ENCODE data around the gene SAFB.

Gene SAFB

DNA sequence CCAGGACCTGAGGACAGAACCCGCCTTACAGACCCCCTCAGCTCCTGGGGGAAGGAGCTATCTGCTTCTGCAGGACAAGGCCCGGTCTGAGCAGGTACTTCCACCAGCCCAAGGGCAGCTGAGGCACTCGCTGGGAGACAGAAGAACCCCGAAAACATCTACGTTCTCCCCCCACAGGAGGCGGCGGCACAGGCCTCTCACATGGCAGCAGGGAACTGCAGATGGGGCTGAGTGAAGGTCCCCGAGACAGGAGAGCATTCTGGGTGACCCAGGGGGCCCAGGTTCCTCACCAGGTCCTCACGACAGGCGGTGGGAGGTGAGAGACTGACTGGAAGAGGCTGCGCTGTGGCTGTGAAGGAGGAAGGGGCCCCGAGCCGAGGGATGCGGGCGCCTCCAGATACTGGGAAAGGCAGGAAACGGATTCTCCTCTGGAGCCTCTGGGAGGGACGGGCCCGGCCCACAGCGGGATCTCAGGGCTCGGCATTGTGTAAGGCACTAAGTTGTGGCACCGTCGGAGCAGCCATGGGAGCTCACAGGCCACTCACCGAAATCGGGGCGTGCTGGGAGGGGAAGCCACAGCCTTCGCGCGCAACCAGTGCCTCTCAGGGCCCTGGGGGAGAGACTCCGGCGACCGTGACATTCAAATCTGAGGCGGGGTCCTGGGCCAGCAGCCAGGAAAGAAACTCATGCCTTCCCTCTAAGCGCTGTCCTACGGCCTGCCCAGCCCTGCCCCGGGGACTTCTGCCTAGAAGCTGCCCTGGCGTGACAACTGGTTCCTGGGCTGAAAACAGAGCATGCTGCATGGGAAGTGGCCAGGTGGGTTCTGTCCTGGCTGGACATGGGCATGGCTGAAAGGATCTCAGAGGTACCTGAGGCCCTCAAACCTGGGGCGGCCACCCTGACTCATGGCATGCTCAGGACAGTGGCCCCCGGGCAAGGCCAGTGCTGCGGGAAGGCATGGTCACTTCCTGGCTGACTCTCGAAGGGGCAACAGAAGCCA lies 81.2 kb downstream of the SAFB start:
- DNase-seq: no peak

DNA sequence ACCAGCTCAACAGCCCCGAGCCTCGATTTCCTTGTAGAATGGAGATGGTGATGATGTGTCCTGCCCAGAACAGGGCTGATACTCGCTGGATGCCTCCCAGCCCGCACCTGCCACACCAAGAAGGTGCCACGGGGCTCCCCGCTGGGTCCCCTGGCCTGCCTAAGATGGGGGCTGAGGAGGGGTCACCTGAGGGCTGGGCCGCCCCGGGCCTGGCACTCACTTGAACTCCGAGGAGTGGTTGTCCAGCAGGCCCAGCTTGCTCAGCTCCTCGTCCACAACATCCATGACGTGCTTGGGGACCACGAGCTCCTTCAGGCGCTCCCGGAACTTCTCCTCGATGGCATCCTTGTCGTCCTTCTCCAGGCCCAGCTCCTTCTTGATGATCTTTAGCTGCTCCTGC lies 82.7 kb downstream of the SAFB start:
- no peak for DNase-seq

- DNase-seq: no peak
Observed at GRCh38 chr19:5706876-5707573, 84.1 kb downstream of the SAFB start.

DNA sequence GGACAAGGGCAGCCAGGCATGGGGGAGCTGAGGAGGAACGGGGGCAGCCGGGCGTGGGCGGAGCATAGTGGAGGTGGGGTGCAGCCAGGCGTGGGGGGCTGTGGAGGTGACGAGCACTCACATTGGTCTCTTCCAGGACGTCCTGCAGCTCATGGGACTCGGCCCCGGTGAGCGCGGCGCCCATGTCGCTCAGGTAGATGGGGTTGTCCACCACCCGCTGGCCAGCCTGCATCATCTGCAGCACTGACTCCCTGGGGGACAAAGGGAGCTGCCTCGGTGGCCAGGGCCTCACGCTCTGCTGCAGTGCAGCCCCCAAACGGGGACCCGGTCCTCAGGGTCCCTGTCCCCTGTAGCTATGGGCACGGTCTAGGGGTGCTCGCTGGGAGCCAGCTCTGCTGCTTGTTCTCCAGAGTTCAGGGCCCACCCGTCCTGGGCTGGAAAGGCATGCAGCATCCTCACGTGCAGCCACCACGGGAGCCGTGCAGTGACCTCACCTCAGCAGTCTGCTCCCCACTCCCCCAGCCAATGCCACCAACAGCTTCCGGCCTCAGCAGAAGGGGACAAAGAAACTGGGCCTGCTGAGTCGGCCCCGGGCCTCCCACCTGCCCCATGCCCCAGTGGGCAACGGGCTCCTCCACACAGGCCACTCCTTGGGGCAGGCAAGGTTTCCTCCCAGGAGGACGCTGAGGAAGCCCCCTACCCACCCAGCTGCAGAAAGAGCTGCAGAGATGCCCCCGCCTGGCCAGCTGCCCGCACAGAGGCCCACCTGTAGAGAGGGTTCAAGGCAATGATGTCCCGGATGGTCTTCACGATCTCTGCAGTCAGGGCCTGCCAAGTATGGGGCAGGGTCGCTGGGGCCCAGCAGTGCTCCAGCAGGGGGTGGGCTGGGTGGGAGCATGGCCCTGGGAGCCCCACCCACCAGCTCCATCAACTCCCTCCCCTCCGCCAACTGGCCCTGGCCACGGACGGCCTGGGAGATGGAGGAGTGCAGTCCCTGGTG lies 85.0 kb downstream of the SAFB start:
- DNase-seq: no peak

DNA sequence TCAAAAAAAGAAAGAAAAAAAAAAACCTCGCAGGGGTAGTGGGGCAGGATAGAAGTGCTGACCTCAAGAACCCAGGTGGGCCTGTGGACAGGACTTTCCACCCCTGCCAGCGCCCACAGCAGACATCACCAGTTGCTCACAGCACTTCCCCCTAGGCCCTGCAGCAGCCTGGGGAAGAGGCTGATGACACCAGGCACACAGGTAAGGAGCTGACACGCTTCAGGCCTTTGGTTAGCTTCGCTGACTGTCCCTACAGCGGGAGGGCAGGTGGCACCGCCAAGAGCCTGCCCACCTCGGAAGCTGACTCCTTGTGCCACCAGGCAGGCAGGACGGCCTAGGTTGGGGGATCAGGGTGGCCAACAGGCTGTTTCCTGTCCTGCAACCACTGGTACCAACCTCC lies 88.1 kb downstream of the SAFB start:
- DNase-seq: no peak

GRCh38 chr19:5711713-5712161 lies 88.9 kb downstream of the SAFB start:
- no peak for DNase-seq

GRCh38 chr19:5713228-5713627 lies 90.3 kb downstream of the SAFB start:
- no peak for DNase-seq

DNA sequence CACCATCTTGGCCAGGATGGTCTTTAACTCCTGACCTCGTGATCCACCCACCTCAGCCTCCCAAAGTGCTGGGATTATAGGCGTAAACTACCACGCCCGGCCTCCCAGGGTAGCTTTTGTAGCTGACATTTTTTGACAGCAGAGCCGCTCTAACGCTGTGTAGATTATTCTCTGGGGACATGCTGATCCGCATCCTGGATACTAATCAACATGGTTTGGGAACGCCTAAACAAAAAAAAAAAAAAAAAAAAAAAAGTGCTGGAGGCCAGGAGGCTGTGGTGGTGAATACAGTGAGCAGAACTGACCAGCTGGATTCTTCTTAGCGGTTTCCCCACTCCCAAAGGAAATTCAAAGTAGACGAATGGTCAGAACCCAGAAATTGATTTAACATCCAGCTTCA lies 91.9 kb downstream of the SAFB start:
- no peak for DNase-seq

GRCh38 chr19:5717215-5717935 lies 94.5 kb downstream of the SAFB start:
- no peak for DNase-seq
